Left forelimb (tissue), 1 donor: ENCODE results near the gene TMEM63C.

Source experiments
- DNase-seq: peaks from one replicate; pipeline ENCODE4 v3.0.0-alpha.2; 2018; ENCODE audit warnings: low spot score

The TMEM63C gene

GRCh38 chr14:77221241-77221871 lies 39.8 kb downstream of the TMEM63C start:
- no peak for DNase-seq

GRCh38 chr14:77222546-77223225 lies 41.1 kb downstream of the TMEM63C start:
- DNase-seq: no peak

DNA sequence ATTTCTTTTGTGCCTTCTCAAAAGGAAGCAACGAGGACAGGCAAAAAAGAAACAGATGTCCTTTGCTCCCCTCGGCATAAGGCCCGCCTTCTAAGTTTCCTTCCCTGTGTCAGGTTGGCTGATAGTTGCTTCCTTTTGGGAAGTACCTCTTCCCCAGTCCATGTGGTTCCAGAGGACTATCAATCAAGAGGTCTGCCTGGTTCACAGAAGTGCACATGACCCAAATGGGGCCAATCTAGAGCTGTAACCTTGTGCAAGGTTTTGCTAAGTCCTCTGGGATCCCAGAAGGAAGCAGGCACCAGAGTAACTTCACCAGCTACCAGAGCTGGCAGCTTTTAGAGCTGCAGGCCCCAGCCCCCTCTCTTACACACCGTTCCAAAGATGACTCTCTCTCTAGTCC lies 42.6 kb downstream of the TMEM63C start:
- no peak for DNase-seq

GRCh38 chr14:77225254-77225653 lies 43.7 kb downstream of the TMEM63C start:
- no peak for DNase-seq

DNA sequence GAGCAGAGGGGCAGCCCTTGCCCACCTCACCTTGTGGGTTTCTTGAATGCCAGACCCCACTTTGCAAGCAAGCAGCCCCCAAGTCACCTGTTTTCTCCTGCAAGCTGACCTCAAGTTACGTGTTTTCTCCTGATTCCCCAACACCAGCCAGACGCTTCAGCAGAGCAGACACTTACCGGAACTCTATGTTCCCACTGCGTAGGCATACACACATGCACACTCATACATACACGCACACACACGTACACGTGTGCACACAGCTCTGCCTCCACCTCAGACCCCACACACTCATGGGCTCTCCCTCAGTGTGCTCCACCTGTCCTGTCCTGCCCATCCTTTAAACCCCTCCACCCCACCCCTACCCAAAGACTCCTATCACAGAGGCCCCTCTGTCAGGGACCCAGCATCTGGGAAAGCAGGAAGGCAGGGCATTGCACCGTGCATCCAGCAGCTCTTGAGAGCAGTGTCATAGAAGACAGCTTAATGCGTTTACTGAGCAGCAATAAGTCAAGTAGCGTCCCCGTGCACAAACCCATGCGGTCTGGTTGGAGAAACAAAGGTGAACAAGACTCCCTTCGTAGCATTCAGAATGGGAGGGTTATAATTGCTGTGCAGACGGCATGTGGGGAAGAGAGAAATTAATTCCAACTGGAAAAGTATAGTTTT lies 44.4 kb downstream of the TMEM63C start:
- DNase-seq: no peak

DNA sequence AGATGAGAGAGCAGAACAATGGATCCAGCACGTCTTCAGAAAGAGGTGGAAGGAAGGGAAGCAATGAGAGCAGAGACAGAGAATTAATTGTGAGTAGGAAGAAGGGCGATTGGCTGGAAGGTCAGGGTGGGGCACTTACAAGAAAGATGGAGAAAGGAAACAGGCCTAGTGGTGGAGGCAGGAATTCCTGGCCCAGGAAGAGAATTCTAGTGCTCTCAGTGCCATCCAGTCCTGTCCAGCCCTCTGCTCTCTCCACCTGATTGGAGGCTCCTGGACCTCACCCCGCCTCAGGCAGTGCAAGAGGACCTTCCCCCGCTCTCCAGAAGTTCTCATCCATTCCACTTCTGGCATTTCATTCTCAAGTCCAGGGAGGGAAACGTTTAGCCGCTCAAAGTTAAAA lies 46.5 kb downstream of the TMEM63C start:
- DNase-seq: no peak

DNA sequence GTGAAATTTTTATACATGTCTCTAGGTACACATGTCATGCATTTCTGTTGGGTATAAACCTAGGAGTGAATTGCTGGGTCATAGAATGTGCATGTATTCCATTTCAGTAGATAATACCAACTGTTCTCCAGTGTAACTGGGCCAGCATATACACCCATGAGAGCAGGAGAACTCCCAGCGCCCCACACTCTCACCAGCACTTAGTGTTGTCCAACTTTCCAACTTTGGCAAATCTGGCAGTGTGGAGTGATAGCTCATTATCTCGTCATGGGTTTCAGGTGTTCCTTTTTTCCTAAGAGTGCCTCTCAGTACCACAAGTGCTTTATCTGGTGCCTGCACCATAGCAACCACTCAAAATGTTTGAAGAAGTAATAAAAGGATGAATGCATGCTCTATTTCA lies 49.3 kb downstream of the TMEM63C start:
- no peak for DNase-seq

DNA sequence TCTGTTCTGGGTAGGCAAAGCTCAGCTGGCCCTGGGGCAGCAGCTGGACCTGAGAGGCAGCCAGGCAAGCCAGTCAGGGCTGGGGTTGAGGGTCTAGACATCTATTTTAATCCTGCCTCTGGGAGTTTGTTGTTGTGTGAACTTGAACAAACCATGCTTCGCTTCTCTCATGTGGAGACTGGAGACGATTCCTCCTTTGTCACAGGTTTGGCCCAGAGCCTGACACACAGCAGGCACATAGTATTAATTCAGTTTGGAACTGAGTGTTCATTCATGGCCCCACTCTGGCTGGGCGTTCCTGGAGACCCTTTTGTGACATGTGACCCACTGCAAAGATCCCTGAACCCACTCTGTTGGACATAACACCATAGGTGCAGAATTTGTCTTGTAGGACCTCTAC lies 50.1 kb downstream of the TMEM63C start:
- no peak for DNase-seq

DNA sequence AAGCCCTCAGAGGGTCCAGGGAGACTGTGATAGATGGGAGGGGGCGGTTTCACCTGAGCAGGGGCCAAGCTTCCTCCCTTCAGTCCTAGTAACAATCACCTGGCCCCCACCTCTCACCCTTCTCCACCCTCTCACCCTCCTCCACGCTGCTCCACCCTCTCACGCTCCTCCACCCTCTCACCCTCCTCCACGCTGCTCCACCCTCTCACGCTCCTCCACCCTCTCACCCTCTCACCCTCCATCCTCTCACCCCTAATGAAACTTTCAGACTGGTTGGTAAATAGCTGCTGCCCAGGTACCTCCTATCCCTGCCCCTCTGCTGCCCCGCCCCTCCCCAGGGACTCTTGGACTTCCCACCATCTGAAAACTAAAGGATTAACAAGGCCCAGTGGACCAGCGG lies 55.2 kb downstream of the TMEM63C start:
- no peak for DNase-seq

DNA sequence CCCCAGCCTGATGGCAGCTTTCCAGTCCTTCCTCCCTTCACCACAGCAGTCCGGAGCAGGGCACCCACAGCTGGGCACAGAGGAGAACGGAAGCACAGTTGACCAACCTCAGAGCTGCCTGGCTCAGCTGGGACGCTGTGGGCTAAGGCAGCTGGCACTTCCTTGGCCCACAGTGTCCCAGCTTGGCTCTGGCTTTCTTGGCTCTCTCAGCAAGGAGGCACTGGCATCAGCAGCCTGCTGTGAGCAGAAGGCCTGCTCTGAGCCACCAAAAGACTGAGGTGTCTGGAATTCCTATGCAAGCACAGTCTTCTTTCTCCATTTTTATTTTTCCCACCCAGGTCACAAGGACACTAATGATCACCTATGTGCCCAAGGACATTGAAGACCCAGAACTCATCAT lies 56.8 kb downstream of the TMEM63C start:
- no peak for DNase-seq

DNA sequence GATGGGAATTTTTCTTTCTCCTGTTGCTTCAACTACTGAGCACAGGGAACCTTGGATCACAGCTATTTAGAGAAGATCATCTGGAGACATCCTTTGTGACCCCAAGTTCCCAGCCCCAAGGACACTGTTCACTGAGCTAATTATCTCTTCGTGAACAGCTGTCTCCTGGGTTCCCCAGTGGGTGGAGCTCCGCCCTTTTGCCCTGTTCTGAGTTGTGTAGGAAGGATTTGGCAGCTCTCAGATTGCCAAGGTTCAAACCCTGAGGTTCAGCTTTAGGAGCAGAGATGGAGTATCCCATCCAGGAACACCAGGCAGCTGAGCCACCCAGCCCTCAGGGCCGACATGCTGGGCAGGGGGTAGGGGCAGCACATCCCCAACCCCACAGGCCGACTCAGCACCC lies 57.4 kb downstream of the TMEM63C start:
- DNase-seq: no peak

DNA sequence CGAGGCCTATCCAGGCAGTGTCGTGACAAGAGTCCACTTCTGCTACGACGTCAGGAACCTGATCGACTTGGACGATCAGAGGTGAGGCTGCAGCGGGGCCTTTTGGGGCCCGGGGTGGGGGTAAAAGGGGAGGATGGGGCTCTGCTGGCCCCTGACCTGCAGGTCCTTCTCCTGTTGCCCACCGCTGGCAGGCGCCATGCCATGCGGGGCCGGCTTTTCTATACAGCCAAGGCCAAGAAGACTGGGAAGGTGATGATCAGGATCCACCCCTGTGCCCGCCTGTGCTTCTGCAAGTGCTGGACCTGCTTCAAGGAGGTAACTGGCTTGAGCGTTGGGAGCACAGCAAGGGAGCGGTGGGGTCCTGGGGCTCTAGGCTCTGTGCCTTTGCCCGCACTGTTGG lies 57.8 kb downstream of the TMEM63C start:
- no peak for DNase-seq

GRCh38 chr14:77240336-77240915 lies 58.8 kb downstream of the TMEM63C start:
- no peak for DNase-seq

DNA sequence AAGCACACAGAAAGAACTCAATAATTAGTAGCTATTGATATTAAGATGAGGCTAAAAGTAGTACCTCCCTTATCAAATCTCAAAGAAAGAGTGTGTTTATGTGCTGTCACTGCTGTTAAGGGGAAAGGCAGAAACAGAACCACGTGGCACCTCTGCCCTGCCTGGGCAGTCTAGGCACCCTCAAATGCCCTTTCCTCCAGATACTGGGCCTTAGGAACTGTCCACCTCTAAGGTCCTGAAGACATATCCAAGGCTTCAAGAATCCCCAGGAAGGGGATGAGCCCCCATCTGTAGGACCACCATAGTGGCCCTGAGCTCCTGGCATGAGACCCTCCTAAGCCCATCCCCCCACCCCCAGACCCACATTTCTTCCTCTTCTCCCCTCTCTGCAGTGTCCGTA lies 60.4 kb downstream of the TMEM63C start:
- DNase-seq: no peak

DNA sequence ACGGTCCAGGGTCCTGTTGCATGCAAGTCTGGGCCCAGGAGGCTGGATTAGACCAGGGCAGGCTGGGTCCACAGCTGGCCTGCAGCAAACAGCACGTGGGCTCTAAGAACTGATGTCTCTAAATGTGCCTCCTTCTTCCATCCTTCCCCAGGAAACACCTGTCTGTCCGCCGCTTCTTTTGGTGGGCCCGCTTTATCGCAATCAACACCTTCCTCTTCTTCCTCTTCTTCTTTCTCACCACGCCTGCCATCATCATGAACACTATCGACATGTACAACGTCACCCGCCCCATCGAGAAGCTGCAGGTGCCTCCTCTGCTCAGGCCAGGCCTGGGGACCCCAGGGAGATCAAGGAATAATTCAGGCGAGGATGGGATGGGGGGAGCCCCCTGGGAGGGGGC lies 61.2 kb downstream of the TMEM63C start:
- no peak for DNase-seq

- no peak for DNase-seq
Observed at GRCh38 chr14:77243853-77244252, 62.3 kb downstream of the TMEM63C start.

DNA sequence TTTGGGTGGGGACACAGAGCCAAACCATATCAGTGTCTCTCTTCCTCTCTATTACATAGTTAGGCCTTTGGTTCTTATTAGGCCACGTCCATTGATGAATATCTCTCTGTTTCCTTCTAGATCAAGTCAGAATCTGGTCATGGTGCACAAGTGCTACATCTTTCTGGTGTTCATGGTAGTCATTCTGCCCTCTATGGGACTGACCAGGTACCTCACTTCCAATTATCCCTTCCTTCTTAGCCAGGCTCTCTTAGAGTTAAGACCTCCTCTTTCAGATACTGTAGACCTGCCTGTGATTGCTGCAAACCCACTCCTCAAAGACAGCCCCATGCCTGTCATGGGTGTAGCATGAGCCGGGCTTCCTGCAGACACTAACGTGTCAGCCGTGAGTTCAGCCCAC lies 64.2 kb downstream of the TMEM63C start:
- no peak for DNase-seq

DNA sequence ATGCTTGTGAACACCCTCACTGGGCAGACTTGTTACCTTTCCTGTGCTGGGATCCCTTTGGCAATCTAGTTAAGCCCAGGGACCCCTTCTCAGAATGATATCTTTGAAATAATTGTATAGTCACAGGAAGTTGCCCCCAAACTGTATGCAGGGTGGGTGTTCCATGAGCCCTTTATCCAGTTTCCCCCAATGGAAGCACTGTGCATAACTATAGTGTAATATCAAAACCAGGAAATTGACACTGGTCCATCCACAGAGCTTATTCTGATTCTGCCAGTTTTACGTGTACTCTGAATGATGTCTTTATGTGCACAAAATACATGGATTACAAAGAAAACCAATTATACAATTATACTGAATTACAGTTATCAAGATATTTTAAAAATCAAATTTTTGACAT lies 65.2 kb downstream of the TMEM63C start:
- no peak for DNase-seq

DNA sequence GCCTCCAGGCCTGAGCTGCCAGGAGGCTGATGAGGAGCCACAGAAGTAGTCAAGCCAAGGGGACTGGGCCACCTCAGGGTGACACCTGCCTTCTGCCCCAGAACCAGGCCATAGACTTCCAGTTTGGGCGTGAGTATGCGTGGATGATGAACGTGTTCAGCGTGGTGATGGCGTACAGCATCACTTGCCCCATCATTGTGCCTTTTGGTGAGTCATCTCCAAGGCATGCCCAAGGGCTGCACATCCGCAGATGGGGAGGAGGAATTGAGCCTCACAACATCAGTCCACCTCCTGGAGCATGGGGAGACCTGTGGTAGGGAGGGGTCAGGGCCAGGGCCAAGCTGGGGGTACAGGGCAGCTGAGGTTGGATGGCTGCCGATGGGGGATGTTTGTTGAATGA lies 67.1 kb downstream of the TMEM63C start:
- DNase-seq: no peak

DNA sequence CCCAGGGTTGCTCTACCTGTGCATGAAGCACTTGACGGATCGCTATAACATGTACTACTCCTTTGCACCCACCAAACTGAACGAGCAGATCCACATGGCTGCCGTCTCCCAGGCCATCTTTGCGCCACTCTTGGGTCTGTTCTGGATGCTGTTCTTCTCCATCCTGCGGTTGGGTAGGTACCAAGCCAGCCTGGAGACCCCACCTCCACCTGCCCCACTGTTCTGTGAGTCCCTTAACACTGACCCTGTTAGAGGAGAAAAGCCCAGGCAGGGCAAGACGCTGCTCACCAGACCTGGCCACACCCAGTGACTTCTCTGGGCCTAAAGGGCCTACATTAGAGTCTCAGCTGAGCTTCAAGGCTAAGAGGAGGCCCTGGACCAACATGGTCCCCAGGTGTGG lies 67.7 kb downstream of the TMEM63C start:
- DNase-seq: no peak

- no peak for DNase-seq
Observed at GRCh38 chr14:77250927-77251326, 69.3 kb downstream of the TMEM63C start.

DNA sequence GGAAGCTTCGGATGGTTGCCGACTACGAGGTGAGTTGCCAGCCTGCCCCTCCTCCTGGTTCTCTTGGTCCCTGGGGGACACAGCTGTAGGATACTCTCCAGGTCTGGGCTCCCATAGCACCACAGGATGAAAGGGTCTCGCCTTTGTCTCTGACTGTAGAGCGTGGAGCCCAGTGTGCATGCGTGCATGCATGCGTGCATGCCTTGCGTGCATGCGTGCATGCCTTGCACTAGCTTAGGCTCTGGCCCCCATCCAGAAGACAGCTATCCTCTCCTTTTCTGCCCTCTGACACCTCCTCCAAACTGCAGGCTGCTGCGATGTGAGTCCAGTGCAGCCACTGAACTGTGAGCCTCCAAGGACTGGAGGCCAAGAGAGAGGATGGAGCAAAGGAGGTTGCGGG lies 70.3 kb downstream of the TMEM63C start:
- no peak for DNase-seq
